ENCODE measurements around the gene EGFL7.
"Not testable (repeated sequence)": the region's sequence is repeated elsewhere in the genome, so short reads cannot be mapped to it uniquely, and the experiment has no call there.

EGFL7 gene

DNA sequence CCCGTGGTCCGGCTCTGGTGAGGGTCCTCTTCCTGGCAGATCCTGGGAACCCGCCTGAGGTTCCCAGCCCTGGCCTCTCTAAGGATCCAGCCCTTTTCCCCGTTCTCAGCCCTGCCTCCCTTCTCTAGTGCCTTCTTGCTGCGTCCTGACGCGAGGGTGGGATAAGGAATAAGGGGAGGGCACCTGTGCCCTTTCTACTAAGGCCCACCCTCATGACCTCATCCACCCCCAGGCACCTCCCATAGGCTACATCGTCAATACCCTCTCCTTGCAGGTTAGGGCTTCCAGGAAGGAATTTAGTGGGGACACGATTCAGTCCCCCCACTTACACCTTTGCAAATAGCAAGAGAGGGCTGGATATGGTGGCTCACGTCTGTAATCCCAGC, 38.9 kb downstream of the EGFL7 start:
- DNase-seq, result no peak

DNA sequence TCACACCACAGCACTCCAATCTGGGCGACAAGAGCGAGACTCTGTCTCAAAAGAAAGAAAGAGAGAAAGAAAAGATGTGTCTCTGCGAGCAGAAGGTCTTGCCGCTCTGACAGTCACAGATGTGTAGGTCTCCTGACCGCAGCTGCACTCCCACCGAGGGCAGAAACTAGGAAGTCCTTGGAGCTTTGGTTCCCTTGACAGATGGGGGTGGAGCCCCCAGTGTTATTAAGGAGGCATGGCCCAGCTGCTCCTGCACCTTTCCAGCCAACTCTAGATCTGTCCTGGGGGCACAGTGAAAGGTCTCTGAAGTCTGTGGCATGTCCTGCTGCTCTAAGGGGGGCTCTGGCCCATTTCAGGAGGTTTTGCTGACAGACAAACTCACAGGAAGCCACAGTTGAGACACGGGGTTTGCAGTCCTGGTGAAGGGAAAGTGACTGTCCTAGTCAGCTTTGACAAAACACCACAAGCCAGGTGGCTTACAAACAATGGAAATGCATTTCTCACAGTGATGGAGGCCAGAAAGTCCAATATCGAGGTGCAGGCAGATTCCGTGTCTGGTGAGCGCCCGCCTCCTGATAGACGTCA, 40.7 kb downstream of the EGFL7 start:
- no peak for DNase-seq

DNA sequence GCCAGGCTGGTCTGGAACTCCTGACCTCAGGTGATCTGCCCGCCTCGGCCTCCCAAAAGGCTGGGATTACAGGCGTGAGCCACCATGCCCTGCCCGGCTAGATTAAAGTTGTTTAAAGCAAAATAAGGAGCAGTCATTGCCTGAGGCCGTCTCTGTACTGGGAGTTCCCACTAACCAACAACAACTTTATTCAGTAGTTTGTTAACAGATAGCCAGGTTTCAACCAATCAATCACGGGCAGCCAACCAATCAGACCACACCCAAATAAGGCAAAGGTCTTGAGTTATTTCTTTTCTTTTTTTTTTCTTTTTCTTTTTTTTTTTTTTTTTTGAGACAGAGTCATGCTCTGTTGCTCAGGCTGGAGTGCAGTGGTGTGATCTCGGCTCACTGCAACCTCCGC, 42.0 kb downstream of the EGFL7 start:
- not testable (repeated sequence) for DNase-seq

DNA sequence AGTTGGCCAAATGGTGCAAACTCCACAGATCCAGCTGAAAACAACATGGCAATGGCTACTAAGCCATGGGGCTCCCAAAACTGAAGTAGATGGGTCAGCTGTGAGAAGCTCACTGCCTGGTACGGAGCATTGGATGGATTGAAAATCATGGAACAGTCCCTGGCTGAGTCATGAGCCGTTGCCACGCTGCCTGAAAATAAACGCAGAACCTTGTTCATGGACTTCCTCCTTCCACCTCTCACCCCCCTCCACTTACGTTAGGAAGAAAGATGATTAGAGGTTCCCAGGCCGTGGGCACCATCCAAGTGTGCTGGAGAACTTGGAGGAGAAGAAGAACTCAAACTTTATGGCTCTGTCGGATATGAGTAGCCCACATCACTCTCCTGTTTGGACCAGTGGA, 42.8 kb downstream of the EGFL7 start:
- no peak for DNase-seq

GRCh38 chr9:136707011-136707410, 44.3 kb downstream of the EGFL7 start:
- DNase-seq, result no peak

- DNase-seq, result no peak
Measured at GRCh38 chr9:136707849-136708517, 45.3 kb downstream of the EGFL7 start.

DNA sequence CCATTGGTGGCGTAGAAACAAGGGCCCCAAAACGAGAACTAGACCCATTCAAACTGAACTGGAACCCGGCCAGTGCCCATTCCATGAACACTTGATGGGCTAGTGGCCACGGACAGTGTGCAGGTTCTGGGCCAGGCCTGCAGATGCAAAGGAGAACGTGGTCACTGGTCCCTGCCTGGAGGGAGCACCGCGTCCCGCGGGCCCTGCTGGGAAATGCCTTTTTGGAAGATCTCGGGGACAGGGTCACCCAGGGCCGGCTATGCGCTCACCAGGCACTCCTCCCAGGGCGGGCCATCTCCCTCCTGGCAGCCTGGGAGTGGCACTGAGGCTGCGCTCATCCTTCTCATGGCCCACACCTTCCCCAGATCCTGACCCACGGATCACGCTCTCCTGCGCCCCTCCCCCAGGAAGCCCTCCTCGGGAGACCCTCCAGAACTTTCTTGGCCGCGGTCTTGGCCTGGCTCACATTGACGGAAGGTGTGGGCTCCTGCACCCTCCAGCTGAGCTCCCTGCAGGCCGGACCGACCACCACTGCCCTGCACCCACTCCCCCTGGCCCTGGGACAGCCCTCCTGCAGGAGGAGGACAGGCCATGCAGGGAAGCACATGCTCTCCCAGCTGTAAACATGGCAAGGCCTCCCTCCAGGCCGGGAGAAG, 46.9 kb downstream of the EGFL7 start:
- no peak for DNase-seq

- no peak for DNase-seq
Measured at GRCh38 chr9:136710543-136710942, 47.8 kb downstream of the EGFL7 start.

DNA sequence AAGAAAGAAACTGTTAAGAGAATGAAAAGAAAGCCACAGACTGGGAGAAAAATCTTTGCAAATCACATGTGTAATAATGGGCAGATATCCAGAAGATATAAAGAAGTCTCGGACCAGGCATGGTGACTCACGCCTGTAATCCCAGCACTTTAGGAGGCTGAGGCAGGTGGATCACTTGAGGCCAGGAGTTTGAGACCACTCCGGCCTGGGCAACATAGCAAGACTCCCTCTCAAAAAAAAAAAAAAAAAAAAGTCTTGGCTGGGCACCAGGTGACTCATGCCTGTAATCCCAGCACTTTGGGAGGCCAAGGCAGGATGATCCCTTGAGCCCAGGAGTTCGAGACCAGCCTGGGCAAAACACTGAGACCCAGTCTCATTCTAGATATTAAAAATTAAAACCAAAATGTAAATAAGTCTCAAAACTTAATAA, 48.5 kb downstream of the EGFL7 start:
- DNase-seq, result not testable (repeated sequence)

- no peak for DNase-seq
Measured at GRCh38 chr9:136711751-136712689, 49.3 kb downstream of the EGFL7 start, which contains the start of gene DIPK1B. DIPK1B (plus strand) TSS chr9:136712572; CDS start chr9:136712666, 94 bp downstream.

GRCh38 chr9:136712690-136713544, 50.2 kb downstream of the EGFL7 start:
- no peak for DNase-seq

DNA sequence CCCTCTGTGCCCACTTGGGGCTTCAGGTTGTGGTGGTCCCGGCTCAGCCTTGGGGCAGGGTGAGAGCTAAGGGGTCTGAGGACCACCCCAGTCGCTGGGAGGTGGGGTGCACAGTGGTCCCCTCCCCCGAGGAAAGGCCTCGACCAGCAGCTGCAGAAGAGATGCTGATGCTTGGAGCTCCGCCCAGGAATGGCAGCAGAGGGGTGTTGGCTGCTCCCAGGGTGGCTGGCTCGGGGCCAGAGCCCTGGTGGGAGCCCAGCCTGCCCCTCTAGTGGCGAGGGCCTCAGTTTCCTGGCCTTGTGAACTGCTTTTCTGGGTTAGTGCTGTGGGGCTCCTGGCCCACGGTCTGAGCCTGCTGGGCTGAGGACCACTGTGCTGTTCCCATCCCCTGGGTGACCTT, 50.8 kb downstream of the EGFL7 start:
- no peak for DNase-seq

DNA sequence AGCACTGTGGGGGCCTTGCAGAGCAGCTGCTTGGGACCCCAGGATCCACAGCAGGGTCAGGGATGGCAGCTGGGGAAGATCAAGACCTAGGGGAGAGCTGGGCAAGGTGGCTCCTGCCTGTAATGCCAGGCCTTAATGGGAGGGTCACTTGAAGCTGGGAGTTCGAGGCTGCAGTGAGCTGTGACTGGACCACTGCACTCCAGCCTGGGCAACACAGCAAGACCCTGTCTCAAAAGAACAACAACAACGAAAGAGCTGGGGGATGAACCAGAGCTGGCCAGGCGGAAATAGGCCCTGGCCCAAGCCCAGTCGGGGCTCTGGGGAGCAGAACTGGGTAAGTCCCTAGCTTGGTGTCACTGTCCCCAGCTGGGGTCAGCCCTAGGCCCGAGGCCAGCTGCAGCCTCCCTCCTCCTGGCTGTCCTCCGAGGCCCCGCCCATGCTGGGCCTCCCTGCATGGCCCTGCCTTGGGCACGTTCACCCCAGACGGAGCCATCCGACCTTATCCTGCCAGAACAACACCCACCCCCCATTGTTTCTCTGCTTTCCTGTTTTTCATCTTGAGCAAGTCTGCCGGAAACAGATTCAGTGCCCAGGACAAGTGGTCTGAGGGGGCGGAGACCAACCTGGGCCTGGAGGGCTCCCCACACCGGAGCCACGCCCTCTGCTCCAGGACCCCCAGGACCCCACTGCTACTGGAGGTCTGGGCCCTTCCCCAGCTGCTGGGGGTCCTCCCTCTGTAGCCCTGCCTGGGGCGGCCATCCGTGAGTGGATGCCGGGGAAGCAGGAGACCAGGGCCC, 51.6 kb downstream of the EGFL7 start:
- no peak for DNase-seq

- DNase-seq, result no peak
Measured at GRCh38 chr9:136714893-136715274, 52.2 kb downstream of the EGFL7 start.

- DNase-seq, result no peak
Measured at GRCh38 chr9:136717399-136717798, 54.7 kb downstream of the EGFL7 start.

DNA sequence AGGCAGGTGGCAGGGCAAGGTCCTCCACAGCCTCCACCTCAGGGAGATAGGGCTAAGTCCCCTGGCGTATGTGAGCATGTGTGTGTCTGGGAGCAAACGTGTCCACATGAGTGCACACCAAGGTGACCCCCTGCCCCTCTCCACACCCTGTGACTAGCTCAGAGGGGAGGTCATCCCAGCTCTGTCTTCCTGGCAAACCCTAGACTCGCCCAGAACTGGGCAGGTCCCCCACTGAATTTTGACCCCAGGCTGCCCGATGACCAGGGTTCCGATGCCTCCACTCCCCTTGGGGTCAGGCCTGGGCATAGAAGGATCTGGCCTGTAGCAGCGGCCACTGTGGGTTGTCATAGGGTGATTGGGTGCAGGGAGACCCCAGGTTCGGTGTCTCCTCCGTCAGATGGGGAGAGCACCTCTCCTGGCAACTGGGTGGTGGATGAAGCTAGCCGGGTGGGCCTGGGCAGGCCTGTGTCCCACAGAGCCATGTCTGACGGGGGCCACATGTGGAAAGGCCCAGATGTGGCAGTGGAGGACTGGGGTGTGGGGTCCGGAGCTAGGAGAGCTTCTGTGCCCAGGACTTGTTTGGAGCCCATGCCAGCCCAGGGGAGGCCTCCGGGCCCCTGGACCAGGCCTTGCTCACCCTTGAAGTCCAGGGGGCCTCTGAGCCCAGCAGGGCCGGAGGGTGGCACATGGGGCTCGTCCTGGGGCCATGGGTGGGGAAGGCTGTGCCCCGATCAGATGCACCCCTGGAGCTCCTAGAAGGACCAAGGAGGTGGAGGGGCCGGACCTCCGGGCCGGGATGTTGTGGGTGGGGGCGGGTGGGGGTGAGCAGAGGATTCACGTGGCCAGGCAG, 55.9 kb downstream of the EGFL7 start:
- no peak for DNase-seq

GRCh38 chr9:136719195-136719880, 56.6 kb downstream of the EGFL7 start:
- DNase-seq, result no peak

- DNase-seq, result no peak
Measured at GRCh38 chr9:136720251-136720897, 57.7 kb downstream of the EGFL7 start.

- no peak for DNase-seq
Measured at GRCh38 chr9:136720898-136721338, 58.2 kb downstream of the EGFL7 start.
